Measurements from ENCODE around the gene KATNA1.

DNA sequence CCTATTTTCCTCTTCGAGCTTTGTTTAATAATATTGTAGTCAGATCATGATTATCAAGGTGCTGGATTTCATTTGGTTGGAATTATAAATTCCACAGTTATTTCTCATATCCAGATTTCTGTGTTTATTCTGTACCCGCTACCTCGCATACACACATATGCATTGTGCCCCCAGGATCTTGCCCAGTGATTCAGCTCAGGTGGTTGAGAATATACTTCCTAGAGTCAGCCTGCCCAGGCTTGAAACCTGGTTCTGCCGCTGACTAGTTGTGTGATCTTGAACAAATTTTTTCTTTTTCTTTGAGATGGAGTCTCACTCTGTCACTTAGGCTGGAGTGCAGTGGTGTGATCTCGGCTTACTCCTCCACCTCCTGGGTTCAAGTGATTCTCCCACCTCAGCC is 67.6 kb downstream of the KATNA1 start:
- TF ChIP-seq, protein P1, sequence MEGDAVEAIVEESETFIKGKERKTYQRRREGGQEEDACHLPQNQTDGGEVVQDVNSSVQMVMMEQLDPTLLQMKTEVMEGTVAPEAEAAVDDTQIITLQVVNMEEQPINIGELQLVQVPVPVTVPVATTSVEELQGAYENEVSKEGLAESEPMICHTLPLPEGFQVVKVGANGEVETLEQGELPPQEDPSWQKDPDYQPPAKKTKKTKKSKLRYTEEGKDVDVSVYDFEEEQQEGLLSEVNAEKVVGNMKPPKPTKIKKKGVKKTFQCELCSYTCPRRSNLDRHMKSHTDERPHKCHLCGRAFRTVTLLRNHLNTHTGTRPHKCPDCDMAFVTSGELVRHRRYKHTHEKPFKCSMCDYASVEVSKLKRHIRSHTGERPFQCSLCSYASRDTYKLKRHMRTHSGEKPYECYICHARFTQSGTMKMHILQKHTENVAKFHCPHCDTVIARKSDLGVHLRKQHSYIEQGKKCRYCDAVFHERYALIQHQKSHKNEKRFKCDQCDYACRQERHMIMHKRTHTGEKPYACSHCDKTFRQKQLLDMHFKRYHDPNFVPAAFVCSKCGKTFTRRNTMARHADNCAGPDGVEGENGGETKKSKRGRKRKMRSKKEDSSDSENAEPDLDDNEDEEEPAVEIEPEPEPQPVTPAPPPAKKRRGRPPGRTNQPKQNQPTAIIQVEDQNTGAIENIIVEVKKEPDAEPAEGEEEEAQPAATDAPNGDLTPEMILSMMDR (IDR thresholded peaks at IDR 0.05; ENCODE audit: low read length), result no peak
- no peak for TF ChIP-seq EZH2phosphoT487 (IDR thresholded peaks at IDR 0.05; ENCODE audit: low read length)
